Measurements from ENCODE around the gene ACO2. TPM values are rescaled to one million over a fixed set of nuclear protein-coding genes. Genes with fewer than 3 reads are reported as not detected.
A peak's percentile ranks its signal among the peaks of the same experiment; 100 is the strongest.

ACO2 gene
- total RNA-seq, 1 experiment from 2014 or later = 127 TPM

DNA sequence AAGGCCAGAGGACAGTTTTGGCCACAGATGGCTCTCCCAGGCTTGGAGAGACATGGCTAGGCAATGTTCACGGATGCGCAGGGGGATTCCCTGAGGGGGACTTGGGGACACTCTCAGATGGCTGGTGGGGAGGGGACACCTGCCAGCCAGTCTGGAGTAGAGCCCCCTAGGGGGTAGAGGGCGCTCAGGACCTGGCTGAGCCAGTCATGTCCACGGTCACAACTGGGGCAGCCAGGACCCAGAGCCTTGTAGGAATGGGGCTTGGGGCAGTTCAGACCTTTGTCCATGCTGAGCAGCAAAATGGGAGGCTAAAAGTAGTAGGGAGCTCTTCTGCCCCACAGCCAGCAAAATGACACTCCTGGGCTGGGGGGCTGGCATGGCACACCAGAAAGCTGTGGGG lies 93.5 kb downstream of the ACO2 start:
- intact Hi-C loops (cut with micrococcal nuclease; ENCODE audit: unreplicated experiment) = no loop called here
- Histone ChIP-seq H3K4me3 (ENCODE audit: low read depth, low read length, poor library complexity, severe bottlenecking) (no peak overlapping the region), H3K36me3 (ENCODE audit: insufficient read depth, low read length, poor library complexity, severe bottlenecking) (no peaks in the 10 kb centered on the region), H3K27ac (ENCODE audit: low read depth, low read length, poor library complexity, severe bottlenecking) (peak overlapping the region; percentile 15), H3K27me3 (replicated peaks; ENCODE audit: insufficient read depth, low read depth, low read length, poor library complexity) (no peaks in the 10 kb centered on the region), H3K9me3 (ENCODE audit: low read depth, low read length, poor library complexity, severe bottlenecking) (no peaks in the 10 kb centered on the region), H3K4me1 (ENCODE audit: insufficient read depth, low read length, poor library complexity, severe bottlenecking) (peaks cover 24% of the 10 kb centered on the region)
- no peak for DNase-seq (ENCODE audit: low spot score)
- POLR2A ChIA-PET (ENCODE audit: low non-redundant PET) = no interaction called here
- CTCF ChIA-PET = no interaction called here
- no peak for TF ChIP-seq EZH2 (IDR thresholded peaks at IDR 0.05; ENCODE audit: borderline replicate concordance, low read depth, low read length, poor library complexity, severe bottlenecking)
- no peak for TF ChIP-seq CTCF (conservative IDR thresholded peaks at IDR 0.05; ENCODE audit: low read depth, low read length)
- no TSS peak for BruUV-seq (replicated peaks)

DNA sequence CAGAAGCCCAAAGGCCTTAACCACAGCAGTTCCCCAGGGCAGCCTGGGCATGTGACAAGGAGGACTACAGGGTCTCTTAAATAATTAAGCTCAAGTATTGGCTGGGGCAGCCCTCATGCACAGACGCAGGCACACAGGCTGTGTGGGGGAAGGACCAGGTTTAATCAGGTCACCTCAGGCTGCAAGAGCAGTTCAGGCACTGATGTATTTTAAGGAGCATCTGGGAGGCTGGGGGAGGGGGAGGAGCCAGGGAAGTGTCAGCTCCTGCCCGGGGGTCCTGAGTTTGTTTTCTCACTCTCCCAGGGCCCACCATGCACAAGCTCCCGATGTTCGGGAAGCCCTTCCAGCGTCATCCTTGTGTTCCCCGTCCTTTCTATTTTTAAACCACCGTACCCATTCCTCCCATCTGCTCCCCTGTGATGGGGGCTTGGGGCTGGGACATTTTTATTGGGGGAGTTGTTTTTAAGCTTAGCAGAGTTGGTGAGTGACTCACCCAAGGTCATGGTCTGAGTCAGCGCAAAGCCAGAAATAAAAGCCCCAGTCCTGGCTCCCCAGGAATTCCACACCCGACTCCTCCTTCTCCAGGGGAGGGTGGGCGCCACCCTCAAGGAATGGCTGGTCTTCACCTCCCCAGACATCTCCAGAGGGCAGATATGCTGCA lies 94.3 kb downstream of the ACO2 start:
- intact Hi-C loops (cut with micrococcal nuclease; ENCODE audit: unreplicated experiment) = no loop called here
- H3K27me3 ChIP-seq (replicated peaks; ENCODE audit: insufficient read depth, low read depth, low read length, poor library complexity) = no peaks in the 10 kb centered on the region
- ChIA-PET CTCF (no interaction called here), POLR2A (ENCODE audit: low non-redundant PET) (no interaction called here)
- no peaks in the 10 kb centered on the region for H3K9me3 ChIP-seq (ENCODE audit: low read depth, low read length, poor library complexity, severe bottlenecking)
- no peaks in the 10 kb centered on the region for H3K36me3 ChIP-seq (ENCODE audit: insufficient read depth, low read length, poor library complexity, severe bottlenecking)
- H3K4me1 ChIP-seq (ENCODE audit: insufficient read depth, low read length, poor library complexity, severe bottlenecking) = peaks cover 19% of the 10 kb centered on the region
- no peak overlapping the region for H3K27ac ChIP-seq (ENCODE audit: low read depth, low read length, poor library complexity, severe bottlenecking)
- TF ChIP-seq CTCF (conservative IDR thresholded peaks at IDR 0.05; ENCODE audit: low read depth, low read length) (no peak), EZH2 (IDR thresholded peaks at IDR 0.05; ENCODE audit: borderline replicate concordance, low read depth, low read length, poor library complexity, severe bottlenecking) (no peak)
- no TSS peak for BruUV-seq (replicated peaks)
- DNase-seq (ENCODE audit: low spot score) = no peak
- no peak overlapping the region for H3K4me3 ChIP-seq (ENCODE audit: low read depth, low read length, poor library complexity, severe bottlenecking)

GRCh38 chr22:41564563-41564962 lies 95.6 kb downstream of the ACO2 start:
- Histone ChIP-seq H3K4me1 (ENCODE audit: insufficient read depth, low read length, poor library complexity, severe bottlenecking) (peaks cover 19% of the 10 kb centered on the region), H3K9me3 (ENCODE audit: low read depth, low read length, poor library complexity, severe bottlenecking) (no peaks in the 10 kb centered on the region), H3K36me3 (ENCODE audit: insufficient read depth, low read length, poor library complexity, severe bottlenecking) (no peaks in the 10 kb centered on the region), H3K4me3 (ENCODE audit: low read depth, low read length, poor library complexity, severe bottlenecking) (no peak overlapping the region), H3K27ac (ENCODE audit: low read depth, low read length, poor library complexity, severe bottlenecking) (no peak overlapping the region), H3K27me3 (replicated peaks; ENCODE audit: insufficient read depth, low read depth, low read length, poor library complexity) (no peaks in the 10 kb centered on the region)
- POLR2A ChIA-PET (ENCODE audit: low non-redundant PET) = no interaction called here
- intact Hi-C loops (cut with micrococcal nuclease; ENCODE audit: unreplicated experiment) = no loop called here
- no peak for TF ChIP-seq CTCF (conservative IDR thresholded peaks at IDR 0.05; ENCODE audit: low read depth, low read length)
- no peak for TF ChIP-seq EZH2 (IDR thresholded peaks at IDR 0.05; ENCODE audit: borderline replicate concordance, low read depth, low read length, poor library complexity, severe bottlenecking)
- no peak for DNase-seq (ENCODE audit: low spot score)
- CTCF ChIA-PET = no interaction called here
- no TSS peak for BruUV-seq (replicated peaks)
